Endothelial cell of umbilical vein (primary cell): ENCODE measurements around the gene SLC22A7. TPM values are rescaled to one million over a fixed set of nuclear protein-coding genes. Genes with fewer than 3 reads are reported as not detected.
A peak's percentile ranks its signal among the peaks of the same experiment; 100 is the strongest.

Source experiments
- BruUV-seq: library from RNA; stranded (reverse); fragments of 400-500 nt; replicated peaks from 2 replicates; lab custom pipeline; 2021; lab: Mats Ljungman, UMichigan
- CTCF ChIA-PET: fragments of 300-600, 350-600 bp; sonication (Branson Sonifier 250); formaldehyde crosslinking; loops from one replicate; lab custom pipeline; 2021; ENCODE audit warnings: antibody characterized with exemption, inconsistent platforms; lab: Charles Lee
- POLR2A ChIA-PET: fragments of 300-600, 350-600 bp; sonication (Branson Sonifier 250); formaldehyde crosslinking; loops from one replicate; lab custom pipeline; 2021; ENCODE audit warnings: antibody characterized with exemption, inconsistent platforms; lab: Charles Lee
- DNase-seq: peaks from one replicate; pipeline ENCODE4 v3.0.0-alpha.2; 2011; ENCODE audit warnings: low read depth, low spot score
- FAIRE-seq: peaks from 2 replicates; lab custom pipeline; 2011; peaks lifted over from hg19 to GRCh38; lab: Jason Lieb, UNC
- H2AFZ ChIP-seq: 2 replicates; pipeline ENCODE4 v1.6.0; 2012; ENCODE audit warnings: low read depth, low read length, control low read depth, inconsistent platforms
- H3K27ac ChIP-seq: 2 replicates; pipeline ENCODE4 v1.5.1; 2011; ENCODE audit warnings: low read depth, mild to moderate bottlenecking, control low read depth, low read length, moderate library complexity; ENCODE audit not compliant: insufficient read depth
- H3K27me3 ChIP-seq, 2 experiments: 2 replicates each; pipeline versions ENCODE4 v1.6.0 to v1.6.1; 2011; ENCODE audit warnings: low read length in 2 of 2, mixed read lengths in 1 of 2; ENCODE audit not compliant: control insufficient read depth in 2 of 2, insufficient read depth in 2 of 2
- H3K36me3 ChIP-seq, 2 experiments: 2 replicates in 1 of 2; 3 replicates in 1 of 2; pipeline ENCODE4 v1.5.1; 2011; ENCODE audit warnings: low read length in 2 of 2, mild to moderate bottlenecking in 1 of 2, moderate library complexity in 1 of 2; ENCODE audit not compliant: control insufficient read depth in 2 of 2, insufficient read depth in 2 of 2; ENCODE audit errors: extremely low read depth in 1 of 2
- H3K4me1 ChIP-seq: 3 replicates; pipeline ENCODE4 v1.5.1; 2011; ENCODE audit warnings: mild to moderate bottlenecking, low read length; ENCODE audit not compliant: control insufficient read depth, insufficient read depth; ENCODE audit errors: extremely low read depth
- H3K4me2 ChIP-seq: 2 replicates; pipeline ENCODE4 v1.6.1; 2011; ENCODE audit warnings: low read length, control low read depth, mixed read lengths; ENCODE audit not compliant: insufficient read depth
- H3K4me3 ChIP-seq, 3 experiments: fragments of 200-600 bp in 1 of 3; sonication (generic), shearing (Covaris generic) in 1 of 3; replicated peaks in 1 of 3; 2 replicates each; pipeline ENCODE4 v1.5.1; 2011 to 2016; ENCODE audit warnings: control low read depth in 3 of 3, low read length in 3 of 3, mild to moderate bottlenecking in 2 of 3, inconsistent platforms in 1 of 3, low read depth in 1 of 3, moderate library complexity in 1 of 3; ENCODE audit not compliant: insufficient read depth in 1 of 3
- H3K79me2 ChIP-seq: 2 replicates; pipeline ENCODE4 v1.6.0; 2012; ENCODE audit warnings: low read length, inconsistent platforms; ENCODE audit not compliant: control insufficient read depth, insufficient read depth
- H3K9ac ChIP-seq: replicated peaks from 2 replicates; pipeline ENCODE3; 2011; ENCODE audit warnings: low read length, control low read depth; ENCODE audit not compliant: insufficient read depth; ENCODE audit errors: extremely low read depth
- H3K9me1 ChIP-seq: replicated peaks from 3 replicates; pipeline ENCODE4 v1.6.0; 2011; ENCODE audit warnings: mild to moderate bottlenecking, low read length; ENCODE audit not compliant: control insufficient read depth, insufficient read depth; ENCODE audit errors: extremely low read depth
- H3K9me3 ChIP-seq: replicated peaks from 2 replicates; pipeline ENCODE4 v1.5.1; 2012; ENCODE audit warnings: low read length, inconsistent platforms; ENCODE audit not compliant: control insufficient read depth, insufficient read depth
- H4K20me1 ChIP-seq: replicated peaks from 2 replicates; pipeline ENCODE3; 2011; ENCODE audit warnings: mild to moderate bottlenecking, low read length; ENCODE audit not compliant: control insufficient read depth, insufficient read depth; ENCODE audit errors: extremely low read depth
- EZH2 ChIP-seq: IDR thresholded peaks from 2 replicates; pipeline ENCODE4 v1.6.1; 2012; ENCODE audit warnings: borderline replicate concordance, low read depth, mild to moderate bottlenecking, moderate library complexity, low read length, inconsistent platforms; ENCODE audit not compliant: severe bottlenecking
- JUN ChIP-seq: IDR thresholded peaks from 2 replicates; pipeline ENCODE4 v1.6.1; 2011; ENCODE audit warnings: borderline replicate concordance, low read depth; ENCODE audit not compliant: insufficient read length, insufficient read depth
- MYC ChIP-seq: IDR thresholded peaks from one replicate; pipeline ENCODE4 v1.6.1; 2011; ENCODE audit warnings: mild to moderate bottlenecking, low read depth, low read length
- POLR2A ChIP-seq: IDR thresholded peaks from 2 replicates; pipeline ENCODE4 v1.6.1; 2012; ENCODE audit warnings: low read depth, mild to moderate bottlenecking, control low read depth, low read length
- dilution Hi-C: fragments of 300-500 bp; cut with MboI; formaldehyde crosslinking; loops from one replicate; pipeline ENCODE4 v1.15.0; 2019; ENCODE audit warnings: low sequenced_read_pairs; ENCODE audit not compliant: extremely low pct_ligation_motif_present
- intact Hi-C: fragments of 100-400 bp; cut with micrococcal nuclease; formaldehyde crosslinking; loops from one replicate; pipeline ENCODE4 v1.10.0; 2022
- polyA plus RNA-seq, 4 experiments: library from polyadenylated mRNA; depleted of rRNA in 3 of 4; stranded (reverse) in 3 of 4; unstranded in 1 of 4; fragments of >200 nt; gene quantifications; 2 replicates each; pipeline versions ENCODE4 v1.2.1 to v1.2.3, GENCODE V29; 2011 to 2012; ENCODE audit warnings: missing spikeins in 1 of 4
- total RNA-seq: library from RNA; stranded (reverse); gene quantifications from 2 replicates; pipeline ENCODE4 v1.2.3, GENCODE V29; 2021
- TF ChIP-seq, protein P1 (sequence below), 2 donors: IDR thresholded peaks; 1 replicate in 1 of 2; 2 replicates in 1 of 2; pipeline ENCODE4 v1.5.1; 2011; ENCODE audit warnings: low read length in 2 of 2, mild to moderate bottlenecking in 2 of 2, moderate library complexity in 2 of 2, control low read depth in 1 of 2, inconsistent platforms in 1 of 2, low read depth in 1 of 2; ENCODE audit not compliant: insufficient read depth in 1 of 2; ENCODE audit errors: extremely low read depth in 1 of 2

The SLC22A7 gene
- total and polyA plus RNA-seq, 2 donors (not counting 3 experiments of a cell fraction or from before 2014, with no cell fraction given): not detected

GRCh38 chr6:43268782-43269272 is 29.2 kb upstream of the SLC22A7 start:
- Histone ChIP-seq H3K9me3 (no peaks in the 10 kb centered on the region), H3K27me3 (peaks cover 26 to 37% of the 10 kb centered on the region in 2 experiments), H3K79me2 (no peaks in the 10 kb centered on the region), H3K9me1 (no peaks in the 10 kb centered on the region), H3K4me2 (no peak overlapping the region), H3K36me3 (no peaks in the 10 kb centered on the region), H2AFZ (no peak overlapping the region), H3K4me1 (no peaks in the 10 kb centered on the region), H3K9ac (no peak overlapping the region), H3K27ac (no peak overlapping the region), H4K20me1 (no peaks in the 10 kb centered on the region), H3K4me3 (no peak overlapping the region)
- intact Hi-C loops: no loop called here
- dilution Hi-C loops: no loop called here
- FAIRE-seq (no peak), DNase-seq (no peak)
- POLR2A ChIA-PET: no interaction called here
- BruUV-seq: no TSS peak
- CTCF ChIA-PET: interaction anchor here (1.0 to 1.6 kb wide), 2 partner anchors 40 to 237 kb away, joined by 4 to 5 read pairs; partner anchors contain the start of gene DNPH1
- TF ChIP-seq POLR2A: no peak
- TF ChIP-seq JUN: no peak
- TF ChIP-seq, protein P1, sequence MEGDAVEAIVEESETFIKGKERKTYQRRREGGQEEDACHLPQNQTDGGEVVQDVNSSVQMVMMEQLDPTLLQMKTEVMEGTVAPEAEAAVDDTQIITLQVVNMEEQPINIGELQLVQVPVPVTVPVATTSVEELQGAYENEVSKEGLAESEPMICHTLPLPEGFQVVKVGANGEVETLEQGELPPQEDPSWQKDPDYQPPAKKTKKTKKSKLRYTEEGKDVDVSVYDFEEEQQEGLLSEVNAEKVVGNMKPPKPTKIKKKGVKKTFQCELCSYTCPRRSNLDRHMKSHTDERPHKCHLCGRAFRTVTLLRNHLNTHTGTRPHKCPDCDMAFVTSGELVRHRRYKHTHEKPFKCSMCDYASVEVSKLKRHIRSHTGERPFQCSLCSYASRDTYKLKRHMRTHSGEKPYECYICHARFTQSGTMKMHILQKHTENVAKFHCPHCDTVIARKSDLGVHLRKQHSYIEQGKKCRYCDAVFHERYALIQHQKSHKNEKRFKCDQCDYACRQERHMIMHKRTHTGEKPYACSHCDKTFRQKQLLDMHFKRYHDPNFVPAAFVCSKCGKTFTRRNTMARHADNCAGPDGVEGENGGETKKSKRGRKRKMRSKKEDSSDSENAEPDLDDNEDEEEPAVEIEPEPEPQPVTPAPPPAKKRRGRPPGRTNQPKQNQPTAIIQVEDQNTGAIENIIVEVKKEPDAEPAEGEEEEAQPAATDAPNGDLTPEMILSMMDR (IDR thresholded peaks at IDR 0.05; ENCODE audit: extremely low read depth in 1 of 2, insufficient read depth in 1 of 2, low read depth in 1 of 2, low read length in 2 of 2): no peak

DNA sequence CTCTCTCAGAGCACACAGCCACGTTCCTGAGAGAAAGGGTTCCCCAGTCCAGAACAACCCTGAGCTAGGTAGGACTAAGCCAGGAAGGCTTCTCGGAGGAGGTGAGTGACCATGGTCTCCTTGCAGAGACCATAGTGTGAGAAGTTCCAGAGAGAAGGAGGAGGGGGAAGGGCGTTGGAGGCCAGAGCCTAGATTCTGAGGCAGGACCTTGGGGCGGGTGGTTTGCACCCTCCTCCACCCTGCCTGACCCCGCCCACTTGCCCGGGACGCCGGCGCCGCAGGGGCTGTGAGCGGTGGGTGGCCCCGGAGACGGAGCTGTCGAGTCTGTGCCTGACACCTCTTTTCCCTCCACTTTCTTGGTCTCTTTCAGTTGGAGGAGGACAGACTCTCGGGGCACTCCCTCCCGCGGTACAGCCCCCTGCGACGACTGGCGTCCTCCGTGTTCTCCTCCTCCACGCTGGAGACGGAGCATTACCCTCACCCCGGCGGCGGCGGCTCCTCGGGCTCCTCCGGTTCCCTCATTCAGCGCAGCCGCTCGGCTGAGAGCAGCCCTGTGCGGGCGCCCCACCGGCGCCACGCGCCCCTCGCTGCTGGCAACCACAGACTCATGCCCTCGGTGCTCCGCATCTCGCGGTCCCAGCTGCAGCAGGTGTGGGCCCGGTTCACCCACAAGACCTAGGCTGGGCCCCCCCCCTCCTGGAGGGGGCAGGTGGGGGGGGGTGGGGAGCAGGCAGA is 28.6 kb upstream of the SLC22A7 start:
- intact Hi-C loops (no loop called here), dilution Hi-C loops (no loop called here)
- H3K36me3 ChIP-seq: no peaks in the 10 kb centered on the region
- FAIRE-seq (no peak), DNase-seq (no peak)
- H3K9me3 ChIP-seq: no peaks in the 10 kb centered on the region
- H3K27ac ChIP-seq: no peak overlapping the region
- BruUV-seq: no TSS peak
- no peaks in the 10 kb centered on the region for H3K9me1 ChIP-seq
- peak overlapping the region; percentile 68 for H2AFZ ChIP-seq
- no peak overlapping the region for H3K9ac ChIP-seq
- no peak overlapping the region for H3K4me2 ChIP-seq
- CTCF ChIA-PET: no interaction called here
- H4K20me1 ChIP-seq: no peaks in the 10 kb centered on the region
- POLR2A ChIA-PET: no interaction called here
- H3K4me3 ChIP-seq: no peak overlapping the region
- no peak for TF ChIP-seq MYC
- peak; percentile 42 for TF ChIP-seq EZH2
- H3K27me3 ChIP-seq: peaks cover 32 to 43% of the 10 kb centered on the region in 2 experiments
- no peaks in the 10 kb centered on the region for H3K79me2 ChIP-seq
- no peaks in the 10 kb centered on the region for H3K4me1 ChIP-seq
